AG09319 (cell line): ENCODE measurements around the gene FREM1.

Experiments used
- DNase-seq: peaks from one replicate; pipeline ENCODE4 v3.0.0-alpha.2; 2010; ENCODE audit warnings: low read depth; ENCODE audit errors: extremely low read depth
- CTCF ChIP-seq: IDR thresholded peaks from 2 replicates; pipeline ENCODE4 v1.5.1; 2011; ENCODE audit warnings: low read depth, mild to moderate bottlenecking, inconsistent platforms, low read length, moderate library complexity

FREM1 gene

GRCh38 chr9:14783358-14783757 lies 126.9 kb downstream of the FREM1 start:
- TF ChIP-seq CTCF = no peak

GRCh38 chr9:14782286-14783051 lies 127.8 kb downstream of the FREM1 start:
- no peak for TF ChIP-seq CTCF
- no peak for DNase-seq

More at GRCh38 chr9:14783358-14783757, 126.9 kb downstream of the FREM1 start:
- no peak for DNase-seq

- DNase-seq = no peak
Measured at GRCh38 chr9:14780693-14781092, 129.5 kb downstream of the FREM1 start.

GRCh38 chr9:14780251-14780650 lies 130.0 kb downstream of the FREM1 start:
- no peak for TF ChIP-seq CTCF
- DNase-seq = no peak

More at GRCh38 chr9:14780693-14781092, 129.5 kb downstream of the FREM1 start:
- no peak for TF ChIP-seq CTCF

DNA sequence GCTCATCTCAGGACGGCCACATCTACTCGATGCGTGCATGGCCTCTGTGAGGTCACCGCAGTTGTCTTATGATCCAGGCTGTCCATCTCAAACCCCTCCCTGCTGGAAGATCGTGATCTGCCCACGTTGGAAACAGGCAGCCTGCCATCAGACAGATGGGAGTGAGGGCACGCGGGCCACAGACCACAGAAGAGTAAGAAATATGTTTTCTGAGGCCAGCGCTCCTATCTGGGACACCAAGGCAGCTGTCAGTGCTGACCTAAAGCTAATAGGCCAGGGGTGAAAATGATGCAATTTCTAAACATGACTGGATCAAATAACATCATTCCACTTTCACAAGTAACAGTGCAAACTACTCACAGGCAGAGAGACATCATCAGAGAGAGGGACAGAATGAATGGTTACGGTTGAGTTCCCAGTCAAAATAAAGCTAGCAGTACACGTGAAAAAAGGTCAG lies 130.6 kb downstream of the FREM1 start:
- no peak for TF ChIP-seq CTCF
- no peak for DNase-seq

DNA sequence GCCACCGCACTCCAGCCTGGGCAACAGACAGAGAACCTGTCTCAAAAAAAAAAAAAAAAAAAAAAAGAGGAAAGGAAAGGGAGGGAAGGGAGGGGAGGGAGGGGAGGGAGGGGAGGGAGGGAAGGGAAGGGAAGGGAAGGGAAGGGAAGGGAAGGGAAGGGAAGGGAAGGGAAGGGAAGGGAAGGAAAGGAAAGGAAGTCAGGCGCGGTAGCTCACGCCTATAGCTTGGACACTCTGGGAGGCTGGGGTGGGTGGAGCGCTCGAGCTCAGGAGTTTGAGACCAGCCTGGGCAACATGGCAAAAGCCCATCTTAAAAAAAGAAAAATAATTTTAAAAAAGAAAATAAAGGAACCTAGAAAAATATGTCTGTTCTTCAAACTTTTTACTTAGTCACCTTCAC lies 131.7 kb downstream of the FREM1 start:
- DNase-seq = no peak
- TF ChIP-seq CTCF = no peak

DNA sequence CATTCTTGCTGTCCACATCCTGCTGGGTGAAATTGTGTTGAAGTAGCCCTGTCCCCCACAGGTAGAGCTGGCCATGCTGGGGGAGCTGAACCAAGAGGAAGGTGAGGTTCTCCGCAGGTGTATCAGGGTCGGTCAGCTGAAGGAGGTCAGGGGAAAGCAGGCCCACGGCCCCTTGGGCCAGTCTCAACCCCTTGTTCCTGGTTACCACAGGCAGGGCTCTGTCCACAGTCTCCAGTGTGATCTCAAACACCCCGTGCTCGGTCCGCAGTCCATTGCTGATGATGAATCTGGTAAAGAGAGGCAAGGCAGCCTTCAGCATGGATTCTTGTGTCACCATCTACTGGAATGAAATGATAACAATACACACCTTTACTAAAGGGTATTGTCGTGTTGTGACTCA lies 134.3 kb downstream of the FREM1 start:
- TF ChIP-seq CTCF = no peak

More for the DNA sequence above, 134.3 kb downstream of the FREM1 start:
- DNase-seq = no peak
